Thoracic aorta (tissue), 2 donors: Measurements from ENCODE around the gene TLCD3B. TPM values are rescaled to one million over a fixed set of nuclear protein-coding genes. Genes with fewer than 3 reads are reported as not detected.

Experiments used
- ATAC-seq: fragments of 150-250 bp; one replicate; pipeline ENCODE4 v1.8.0; 2017; ENCODE audit warnings: low read depth; ENCODE audit not compliant: insufficient number of reproducible peaks, low FRiP score
- DNase-seq: peaks from one replicate; pipeline ENCODE4 v3.0.0-alpha.2; 2020; ENCODE audit warnings: low spot score
- H3K27ac ChIP-seq, 2 donors: fragments of 200-600 bp; sonication (generic); 1 replicate in 1 of 2; 2 replicates in 1 of 2; pipeline ENCODE4 v1.5.1; 2016; ENCODE audit warnings: mild to moderate bottlenecking in 2 of 2, moderate library complexity in 2 of 2
- H3K27me3 ChIP-seq: fragments of 200-600 bp; sonication (generic); replicated peaks from 2 replicates; pipeline ENCODE4 v1.6.0; 2016; ENCODE audit warnings: mild to moderate bottlenecking; ENCODE audit not compliant: insufficient read depth
- H3K36me3 ChIP-seq: fragments of 200-600 bp; sonication (generic); one replicate; pipeline ENCODE4 v1.5.1; 2016
- H3K4me1 ChIP-seq, 2 donors: fragments of 200-600 bp; sonication (generic); 1 replicate in 1 of 2; 2 replicates in 1 of 2; pipeline versions ENCODE4 v1.5.1 to v1.6.0; 2016; ENCODE audit warnings: low read depth in 2 of 2, mild to moderate bottlenecking in 1 of 2; ENCODE audit not compliant: control insufficient read depth in 1 of 2
- H3K4me3 ChIP-seq: fragments of 200-600 bp; sonication (generic); 2 replicates; pipeline ENCODE4 v1.5.1; 2016; ENCODE audit warnings: mild to moderate bottlenecking
- H3K9me3 ChIP-seq: fragments of 200-600 bp; sonication (generic); 2 replicates; pipeline ENCODE4 v1.5.1; 2016
- total RNA-seq, 2 donors: library from RNA; depleted of rRNA; stranded (reverse); fragments of >200 nt; gene quantifications; one replicate each; pipeline versions ENCODE4 v1.1.0 to v1.2.3, GENCODE V29; 2016
- TF ChIP-seq, protein P1 (sequence below): fragments of 200-600 bp; sonication (generic); IDR thresholded peaks from one replicate; pipeline ENCODE4 v1.5.1; 2019; ENCODE audit warnings: antibody characterized with exemption

The TLCD3B gene
- total RNA-seq, 2 donors from 2014 or later = not detected

DNA sequence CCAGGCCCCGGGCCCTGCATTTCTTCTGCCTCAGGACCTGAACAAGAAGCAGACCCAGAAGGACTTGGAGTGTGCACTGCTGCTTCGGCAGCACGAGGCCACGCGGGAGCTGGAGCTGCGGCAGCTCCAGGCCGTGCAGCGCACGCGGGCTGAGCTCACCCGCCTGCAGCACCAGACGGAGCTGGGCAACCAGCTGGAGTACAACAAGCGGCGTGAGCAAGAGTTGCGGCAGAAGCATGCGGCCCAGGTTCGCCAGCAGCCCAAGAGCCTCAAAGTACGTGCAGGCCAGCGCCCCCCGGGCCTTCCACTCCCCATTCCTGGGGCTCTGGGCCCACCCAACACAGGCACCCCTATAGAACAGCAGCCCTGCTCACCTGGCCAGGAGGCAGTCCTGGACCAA, 44.8 kb downstream of the TLCD3B start:
- H3K36me3 ChIP-seq = peaks cover 83% of the 10 kb centered on the region
- ATAC-seq (no peak), DNase-seq (no peak)
- TF ChIP-seq, protein P1, sequence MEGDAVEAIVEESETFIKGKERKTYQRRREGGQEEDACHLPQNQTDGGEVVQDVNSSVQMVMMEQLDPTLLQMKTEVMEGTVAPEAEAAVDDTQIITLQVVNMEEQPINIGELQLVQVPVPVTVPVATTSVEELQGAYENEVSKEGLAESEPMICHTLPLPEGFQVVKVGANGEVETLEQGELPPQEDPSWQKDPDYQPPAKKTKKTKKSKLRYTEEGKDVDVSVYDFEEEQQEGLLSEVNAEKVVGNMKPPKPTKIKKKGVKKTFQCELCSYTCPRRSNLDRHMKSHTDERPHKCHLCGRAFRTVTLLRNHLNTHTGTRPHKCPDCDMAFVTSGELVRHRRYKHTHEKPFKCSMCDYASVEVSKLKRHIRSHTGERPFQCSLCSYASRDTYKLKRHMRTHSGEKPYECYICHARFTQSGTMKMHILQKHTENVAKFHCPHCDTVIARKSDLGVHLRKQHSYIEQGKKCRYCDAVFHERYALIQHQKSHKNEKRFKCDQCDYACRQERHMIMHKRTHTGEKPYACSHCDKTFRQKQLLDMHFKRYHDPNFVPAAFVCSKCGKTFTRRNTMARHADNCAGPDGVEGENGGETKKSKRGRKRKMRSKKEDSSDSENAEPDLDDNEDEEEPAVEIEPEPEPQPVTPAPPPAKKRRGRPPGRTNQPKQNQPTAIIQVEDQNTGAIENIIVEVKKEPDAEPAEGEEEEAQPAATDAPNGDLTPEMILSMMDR = no peak
- H3K9me3 ChIP-seq = no peaks in the 10 kb centered on the region
- H3K4me1 ChIP-seq = no peaks in the 10 kb centered on the region
- H3K27ac ChIP-seq = no peak overlapping the region
- no peaks in the 10 kb centered on the region for H3K27me3 ChIP-seq
- H3K4me3 ChIP-seq = no peak overlapping the region

DNA sequence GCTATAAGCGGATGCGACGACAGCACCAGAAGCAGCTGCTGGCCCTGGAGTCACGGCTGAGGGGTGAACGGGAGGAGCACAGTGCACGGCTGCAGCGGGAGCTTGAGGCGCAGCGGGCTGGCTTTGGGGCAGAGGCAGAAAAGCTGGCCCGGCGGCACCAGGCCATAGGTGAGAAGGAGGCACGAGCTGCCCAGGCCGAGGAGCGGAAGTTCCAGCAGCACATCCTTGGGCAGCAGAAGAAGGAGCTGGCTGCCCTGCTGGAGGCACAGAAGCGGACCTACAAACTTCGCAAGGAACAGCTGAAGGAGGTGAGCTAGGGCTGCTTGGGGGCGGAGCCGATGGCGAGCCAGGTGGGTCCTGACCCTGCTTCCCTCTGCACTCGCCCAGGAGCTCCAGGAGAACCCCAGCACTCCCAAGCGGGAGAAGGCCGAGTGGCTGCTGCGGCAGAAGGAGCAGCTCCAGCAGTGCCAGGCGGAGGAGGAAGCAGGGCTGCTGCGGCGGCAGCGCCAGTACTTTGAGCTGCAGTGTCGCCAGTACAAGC, 45.7 kb downstream of the TLCD3B start:
- no peak for ATAC-seq
- TF ChIP-seq, protein P1 = no peak

DNA sequence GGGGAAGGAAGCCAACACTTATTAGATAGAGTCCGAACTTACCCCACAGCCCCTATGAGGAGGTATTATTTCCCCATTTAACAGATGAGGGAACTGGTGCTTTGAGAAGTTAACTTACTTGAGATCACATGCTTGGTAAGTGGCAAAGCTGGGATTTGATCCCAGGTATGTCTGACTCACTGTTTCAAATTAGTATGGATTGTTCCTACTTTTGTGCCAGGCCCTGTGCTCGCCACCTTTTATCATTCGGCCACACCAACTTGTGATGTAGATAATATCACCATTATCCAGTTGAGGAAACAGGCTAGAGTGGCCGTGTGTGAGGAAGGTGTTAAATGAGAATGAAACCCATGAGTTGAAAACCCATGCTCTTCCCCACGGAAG, 46.3 kb downstream of the TLCD3B start:
- Histone ChIP-seq H3K4me3 (no peak overlapping the region), H3K9me3 (no peaks in the 10 kb centered on the region), H3K4me1 (no peaks in the 10 kb centered on the region), H3K36me3 (peaks cover 94% of the 10 kb centered on the region), H3K27ac (no peak overlapping the region), H3K27me3 (no peaks in the 10 kb centered on the region)
- ATAC-seq (no peak), DNase-seq (no peak)
- TF ChIP-seq, protein P1 = no peak

More for the DNA sequence above, 45.7 kb downstream of the TLCD3B start:
- Histone ChIP-seq H3K27ac (no peak overlapping the region), H3K36me3 (peaks cover 88% of the 10 kb centered on the region), H3K27me3 (no peaks in the 10 kb centered on the region), H3K4me3 (no peak overlapping the region), H3K9me3 (no peaks in the 10 kb centered on the region), H3K4me1 (no peaks in the 10 kb centered on the region)
- DNase-seq = no peak

DNA sequence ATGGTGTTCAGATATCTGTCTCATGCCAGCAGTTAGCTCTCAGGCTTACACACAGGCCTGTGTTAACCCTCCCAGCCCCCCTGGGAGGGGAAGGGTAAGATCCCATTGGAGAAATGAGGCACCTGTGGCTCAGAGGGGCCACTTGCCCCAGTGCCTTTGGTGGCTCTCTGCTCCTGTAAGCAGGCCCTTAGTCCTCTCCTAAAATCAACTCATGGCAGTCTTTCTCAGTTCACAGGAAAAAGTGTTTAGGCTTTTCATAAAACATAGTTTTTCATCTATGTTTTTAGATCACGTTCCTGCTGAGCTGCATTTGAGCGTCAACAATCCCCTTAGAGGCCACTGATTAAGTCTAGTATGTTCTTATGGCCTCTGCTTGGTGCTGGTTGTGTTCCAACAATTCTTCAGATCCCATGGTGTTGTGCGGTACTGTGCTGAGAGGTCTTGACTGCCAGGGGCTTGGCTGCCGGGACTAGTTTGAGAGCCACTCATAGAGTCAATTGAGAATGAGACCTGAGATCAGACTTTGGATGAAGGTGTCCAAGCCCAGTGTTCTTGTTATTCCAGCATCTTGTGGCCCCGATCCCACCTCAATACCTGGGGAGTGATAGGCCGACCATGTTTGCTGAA, 46.8 kb downstream of the TLCD3B start:
- Histone ChIP-seq H3K36me3 (peaks cover 95% of the 10 kb centered on the region), H3K4me1 (no peaks in the 10 kb centered on the region), H3K9me3 (no peaks in the 10 kb centered on the region), H3K4me3 (no peak overlapping the region), H3K27me3 (no peaks in the 10 kb centered on the region), H3K27ac (no peak overlapping the region)
- ATAC-seq (no peak), DNase-seq (no peak)
- TF ChIP-seq, protein P1 = no peak

DNA sequence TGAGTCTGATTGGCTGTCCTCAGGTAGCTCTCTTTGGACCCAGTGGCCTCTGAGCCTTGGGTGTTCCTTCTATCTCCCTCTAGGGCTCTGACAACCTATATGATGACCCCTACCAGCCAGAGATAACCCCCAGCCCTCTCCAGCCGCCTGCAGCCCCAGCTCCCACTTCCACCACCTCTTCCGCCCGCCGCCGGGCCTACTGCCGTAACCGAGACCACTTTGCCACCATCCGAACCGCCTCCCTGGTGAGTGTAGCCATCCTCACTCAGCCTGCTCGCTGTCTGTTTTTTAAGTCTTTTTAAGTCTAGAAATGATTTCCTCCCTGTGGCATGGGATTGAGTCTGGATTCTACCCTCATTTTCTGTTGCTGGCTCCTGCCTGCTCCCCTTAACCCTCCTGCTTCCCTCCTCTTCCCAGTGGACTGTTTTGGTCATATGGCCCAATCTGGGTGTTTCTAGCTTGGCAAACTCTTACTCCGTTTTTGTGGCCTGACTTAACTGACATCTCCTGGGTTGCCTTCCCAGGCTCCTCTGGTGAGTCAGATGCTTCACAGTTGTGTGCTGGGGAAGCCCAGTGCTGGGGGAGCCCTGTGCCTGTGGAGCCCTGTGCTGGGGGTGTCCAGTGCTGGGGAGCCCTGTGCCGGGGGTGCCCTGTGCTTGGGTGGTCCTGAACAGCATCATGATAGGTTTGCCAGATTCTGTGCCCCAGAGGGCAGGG, 47.5 kb downstream of the TLCD3B start:
- H3K4me3 ChIP-seq = no peak overlapping the region
- H3K9me3 ChIP-seq = no peaks in the 10 kb centered on the region
- TF ChIP-seq, protein P1 = no peak
- H3K27me3 ChIP-seq = no peaks in the 10 kb centered on the region
- peaks cover 99% of the 10 kb centered on the region for H3K36me3 ChIP-seq
- no peaks in the 10 kb centered on the region for H3K4me1 ChIP-seq
- DNase-seq (no peak), ATAC-seq (no peak)
- H3K27ac ChIP-seq = no peak overlapping the region
